ENCODE results near the gene STX2.

Gene STX2

DNA sequence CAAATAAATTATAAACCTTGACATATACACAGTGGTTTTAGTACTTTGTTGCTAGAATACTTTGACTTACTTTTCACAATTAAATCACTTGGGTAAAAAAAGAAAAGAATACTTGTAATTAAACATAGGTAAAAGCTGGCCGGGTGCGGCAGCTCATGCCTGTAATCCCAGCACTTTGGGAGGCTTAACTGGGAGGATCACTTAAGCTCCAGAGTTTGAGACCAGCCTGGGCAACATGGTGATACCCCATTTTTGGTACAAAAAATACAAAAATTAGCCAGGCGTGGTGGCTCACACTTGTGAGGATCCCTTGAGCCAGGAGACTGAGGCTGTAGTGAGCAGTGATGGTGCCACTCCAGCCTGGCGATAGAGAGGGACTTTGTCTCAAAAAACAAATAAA is 7.8 kb downstream of the STX2 start:
- DNase-seq (ENCODE audit: low spot score): no peak

DNA sequence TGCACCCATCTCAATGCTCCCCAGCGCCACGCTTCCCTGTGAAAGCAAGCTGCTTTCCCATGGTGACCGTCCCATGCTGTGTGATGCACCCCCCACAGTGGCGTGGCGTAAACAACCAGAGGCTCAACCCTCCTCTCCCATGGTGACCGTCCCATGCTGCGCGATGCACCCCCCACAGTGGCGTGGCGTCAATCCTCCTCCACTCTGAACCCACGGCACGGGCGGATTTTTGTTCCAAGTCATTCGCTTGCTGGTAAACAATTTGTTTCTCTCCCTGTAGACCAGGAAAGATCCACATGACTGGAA is 8.9 kb downstream of the STX2 start:
- DNase-seq (ENCODE audit: low spot score): no peak

DNA sequence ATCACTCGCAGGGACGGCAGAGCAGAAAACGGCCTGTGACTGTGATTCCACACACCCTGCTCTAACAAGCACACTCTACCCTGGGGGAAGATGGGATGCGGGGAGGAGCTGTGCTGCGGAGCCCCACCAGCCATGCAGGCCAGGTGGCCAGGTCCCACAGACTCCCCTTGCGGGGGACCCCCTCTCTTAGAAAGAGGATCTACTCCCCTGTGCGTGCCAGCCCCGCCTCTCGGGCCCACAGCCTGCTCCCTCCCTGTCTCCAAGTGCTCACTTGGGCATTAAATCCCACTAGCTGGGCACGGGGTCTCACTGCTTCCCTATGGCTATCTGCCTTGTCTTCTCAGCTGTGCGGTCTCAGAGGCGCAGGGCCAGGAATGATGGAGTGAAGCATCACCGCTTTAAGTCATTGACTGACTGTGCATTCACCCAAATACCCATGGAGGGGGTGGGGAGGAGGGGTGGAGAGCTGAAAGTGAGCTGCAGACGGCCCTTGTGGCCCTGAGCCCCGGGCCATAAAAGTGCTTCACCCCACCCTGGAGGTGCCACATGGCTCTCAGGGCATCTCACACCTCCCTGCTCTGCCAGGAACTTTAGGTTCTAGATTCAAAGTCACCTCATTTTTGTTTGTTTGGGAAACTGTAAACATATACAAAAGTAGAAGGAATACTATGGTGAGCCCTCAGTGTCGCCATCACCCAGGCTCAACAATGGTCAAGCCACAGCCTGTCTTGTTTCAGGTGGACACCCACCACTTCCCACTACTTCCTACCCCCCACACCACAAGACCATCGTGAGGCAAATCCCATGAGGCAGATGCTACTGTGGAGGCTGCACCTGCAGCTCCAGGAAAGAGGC is 9.4 kb downstream of the STX2 start:
- DNase-seq (ENCODE audit: low spot score): no peak

DNA sequence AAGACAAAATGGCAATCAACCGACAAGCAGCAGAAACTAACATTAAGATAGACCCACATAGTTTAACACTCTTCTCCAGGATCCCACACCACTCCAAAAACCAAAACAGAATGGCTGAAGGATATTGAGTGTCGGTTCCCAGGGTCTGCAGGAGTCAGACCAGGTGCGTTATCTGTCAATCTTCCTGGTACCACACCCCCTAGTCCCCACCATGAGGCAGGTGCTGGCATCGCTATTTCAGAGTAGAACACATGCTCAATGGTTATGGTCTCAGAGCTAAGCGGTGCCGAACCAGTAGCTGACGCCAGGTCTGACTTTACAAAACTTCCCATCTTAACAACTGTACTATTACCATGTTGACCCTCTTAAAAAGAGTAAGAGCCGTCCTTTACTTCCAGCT is 10.2 kb downstream of the STX2 start:
- DNase-seq (ENCODE audit: low spot score): no peak

DNA sequence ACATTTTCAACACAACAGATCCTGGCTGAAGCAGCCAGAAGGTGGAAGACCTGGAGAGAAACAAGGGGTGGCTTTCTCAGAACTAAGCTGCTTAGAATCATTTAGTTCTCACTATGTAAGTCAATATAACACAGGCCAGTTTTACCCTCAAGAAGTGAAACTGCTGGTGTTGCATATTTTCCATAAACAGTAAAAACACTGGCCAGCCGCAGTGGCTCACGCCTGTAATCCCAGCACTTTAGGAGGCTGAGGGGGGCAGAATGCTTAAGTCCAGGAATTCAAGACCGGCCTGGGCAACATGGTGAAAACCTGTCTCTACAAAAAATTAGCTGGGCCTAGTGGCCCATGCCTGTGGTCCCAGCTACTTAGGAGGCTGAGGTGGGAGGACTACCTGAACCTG is 11.6 kb downstream of the STX2 start:
- no peak for DNase-seq (ENCODE audit: low spot score)

DNA sequence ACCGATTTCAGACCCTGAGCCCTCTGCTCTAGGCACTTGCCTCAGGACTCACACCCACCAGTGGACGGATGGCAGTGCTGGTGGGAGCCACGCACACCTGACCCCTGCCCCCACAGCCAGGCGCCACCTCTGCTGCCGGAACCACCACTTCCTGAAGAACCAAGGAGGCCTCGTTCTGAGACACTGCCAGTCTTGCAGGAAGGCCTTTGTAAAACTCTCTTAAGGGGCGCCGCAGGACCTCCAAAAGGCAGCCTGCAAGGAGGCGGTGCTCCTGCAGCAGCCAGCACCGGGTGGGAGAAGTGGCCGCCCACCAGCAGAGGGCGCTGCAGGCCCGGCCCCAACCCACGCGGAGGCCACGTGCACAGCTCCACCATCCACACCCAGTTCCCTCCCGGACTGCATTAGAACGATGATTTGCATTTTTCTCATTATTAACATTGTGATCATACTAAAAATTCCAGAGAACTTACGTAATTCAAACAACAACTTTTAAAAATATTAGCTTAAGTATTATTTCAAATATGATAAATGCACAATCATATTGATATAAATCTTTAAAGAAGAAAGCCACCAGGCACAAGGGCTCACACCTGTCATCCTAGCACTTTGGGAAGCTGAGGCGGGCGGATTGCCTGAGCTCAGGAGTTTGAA is 12.8 kb downstream of the STX2 start:
- DNase-seq (ENCODE audit: low spot score): peak; percentile 92

DNA sequence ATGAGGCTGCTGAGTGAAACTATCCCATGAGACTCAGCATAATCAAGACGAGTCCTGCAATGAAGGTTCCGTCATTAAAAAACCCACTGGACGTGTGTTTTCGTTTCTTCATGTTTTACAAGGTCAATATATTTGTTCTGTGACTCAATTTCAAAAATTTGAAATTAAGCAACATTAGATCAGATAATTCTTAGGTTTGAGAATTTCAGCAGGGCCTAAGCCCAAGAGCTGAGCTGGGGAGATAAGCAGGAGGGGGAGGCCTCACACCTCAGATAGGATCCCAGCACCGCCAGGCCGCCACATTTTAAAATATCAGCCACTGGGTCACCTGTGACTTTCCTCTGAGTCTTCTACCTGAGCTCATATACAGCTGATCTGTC is 13.3 kb downstream of the STX2 start:
- no peak for DNase-seq (ENCODE audit: low spot score)

DNA sequence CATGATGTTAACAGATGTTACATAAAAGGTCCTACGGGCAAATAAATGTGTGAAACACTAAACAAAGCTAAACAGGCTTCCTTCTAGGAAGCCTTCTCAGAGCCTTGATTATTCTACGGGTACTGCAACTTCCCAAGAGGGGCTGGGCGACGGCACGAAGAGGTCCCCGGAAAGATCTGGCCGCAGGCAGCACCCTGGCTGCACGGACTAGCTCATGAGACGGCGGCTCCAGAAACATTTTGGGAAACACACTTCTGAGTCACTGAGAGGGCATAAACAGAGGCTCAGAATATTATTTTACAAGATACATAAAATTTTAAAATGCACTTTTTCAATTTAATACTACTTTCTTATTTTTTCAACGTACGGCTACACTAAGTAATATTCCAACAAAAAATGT is 19.4 kb downstream of the STX2 start:
- DNase-seq (ENCODE audit: low spot score): no peak

DNA sequence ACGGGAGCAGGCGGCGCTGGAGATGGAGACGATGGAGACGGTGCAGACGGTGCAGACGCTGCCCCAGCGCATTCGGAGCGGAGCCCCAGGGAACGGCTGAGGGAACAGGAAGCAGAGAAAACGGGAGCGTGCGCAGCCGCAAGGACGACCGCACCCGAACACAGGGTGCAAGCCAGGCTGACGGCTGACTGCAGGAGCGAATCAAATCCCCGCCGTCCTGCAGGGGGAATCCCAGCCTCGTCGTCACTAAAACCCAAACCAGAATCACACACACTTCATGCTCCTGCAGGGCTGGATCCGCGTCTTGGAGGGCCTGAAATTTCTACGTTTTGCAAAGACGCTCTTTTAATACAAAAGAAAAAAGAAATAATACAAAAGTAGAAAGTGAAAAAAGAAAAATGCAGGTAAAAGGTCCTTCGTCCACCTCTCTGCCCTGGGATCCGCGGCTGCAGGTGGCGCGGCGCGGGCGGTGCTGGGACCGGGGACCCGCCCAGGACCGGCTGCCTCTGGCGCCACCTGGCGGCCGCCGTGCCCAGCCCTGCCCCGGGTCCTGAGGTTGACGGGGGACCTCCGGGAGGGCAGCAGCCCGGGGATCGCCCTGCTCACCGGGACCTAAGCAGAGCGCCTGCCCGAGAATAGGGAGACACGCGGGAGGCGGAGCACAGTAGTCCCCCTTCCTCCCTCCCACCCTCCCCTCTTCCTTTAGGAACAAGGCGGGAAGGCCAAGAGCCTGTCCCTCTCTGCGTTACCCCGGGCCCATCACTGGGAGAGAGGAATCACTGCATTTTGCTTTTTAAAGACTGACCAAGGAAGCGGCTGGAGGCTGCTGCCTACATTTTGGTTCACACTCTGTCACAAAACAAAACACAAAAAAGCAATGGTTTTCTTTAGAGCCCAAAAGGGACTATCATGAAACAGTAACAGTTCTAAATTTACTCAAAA is 20.1 kb downstream of the STX2 start:
- DNase-seq (ENCODE audit: low spot score): peak; percentile 83

DNA sequence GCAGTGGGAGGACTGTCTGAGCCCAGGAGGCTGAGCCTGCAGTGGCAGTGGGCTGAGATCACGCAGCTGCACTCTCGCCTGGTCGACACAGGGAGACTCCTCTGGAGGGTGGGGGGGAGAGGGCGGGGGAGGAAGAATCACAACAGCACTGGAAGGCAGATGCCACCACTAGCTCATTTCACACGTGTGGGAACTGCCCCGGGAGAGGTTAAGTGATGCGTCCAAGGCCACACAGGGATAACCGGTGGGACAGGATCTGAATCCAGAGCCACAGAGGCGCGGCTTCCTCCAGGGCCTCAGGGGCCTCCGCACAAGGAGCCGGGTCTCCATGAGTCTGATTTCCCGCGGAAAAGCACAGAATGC is 20.8 kb downstream of the STX2 start:
- no peak for DNase-seq (ENCODE audit: low spot score)

DNA sequence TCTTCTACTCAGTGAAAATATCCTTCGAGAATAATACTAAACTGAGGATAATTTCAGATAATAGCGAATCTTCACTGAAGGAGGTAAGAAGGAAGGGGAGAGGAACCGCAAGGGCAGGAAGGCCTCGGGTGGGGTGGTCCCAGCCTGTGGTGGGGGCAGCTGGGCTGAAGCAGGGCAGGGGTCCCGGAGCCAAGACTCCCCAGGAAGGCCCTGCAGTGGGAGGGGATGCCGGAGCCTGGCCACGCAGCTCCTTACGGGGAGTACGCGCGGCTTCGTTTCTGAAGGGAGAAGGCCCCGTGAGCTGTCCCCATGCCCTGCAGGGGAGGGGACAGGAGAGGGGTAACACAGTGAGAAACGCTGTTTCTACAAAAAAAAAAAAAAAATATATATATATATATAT is 21.2 kb downstream of the STX2 start:
- no peak for DNase-seq (ENCODE audit: low spot score)

DNA sequence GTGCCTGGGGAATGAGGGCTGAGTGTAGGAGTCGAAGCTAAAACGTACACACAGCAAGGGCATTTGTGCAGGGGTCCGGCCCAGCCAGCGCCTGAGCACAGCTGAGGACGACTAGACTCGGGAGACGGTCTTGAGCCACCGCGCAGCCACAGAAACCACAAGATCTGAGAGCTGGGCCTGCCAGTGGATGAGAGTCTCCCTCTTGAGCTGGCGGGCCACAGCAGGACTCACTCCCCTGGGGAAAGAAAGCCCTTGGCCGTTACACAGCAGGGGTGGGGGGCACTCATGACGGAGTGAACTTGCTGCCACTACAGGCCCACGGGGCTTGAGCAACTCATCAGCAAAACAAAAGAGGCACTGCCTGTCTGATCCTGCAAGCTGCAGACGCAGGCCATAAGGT is 23.0 kb downstream of the STX2 start:
- DNase-seq (ENCODE audit: low spot score): no peak

DNA sequence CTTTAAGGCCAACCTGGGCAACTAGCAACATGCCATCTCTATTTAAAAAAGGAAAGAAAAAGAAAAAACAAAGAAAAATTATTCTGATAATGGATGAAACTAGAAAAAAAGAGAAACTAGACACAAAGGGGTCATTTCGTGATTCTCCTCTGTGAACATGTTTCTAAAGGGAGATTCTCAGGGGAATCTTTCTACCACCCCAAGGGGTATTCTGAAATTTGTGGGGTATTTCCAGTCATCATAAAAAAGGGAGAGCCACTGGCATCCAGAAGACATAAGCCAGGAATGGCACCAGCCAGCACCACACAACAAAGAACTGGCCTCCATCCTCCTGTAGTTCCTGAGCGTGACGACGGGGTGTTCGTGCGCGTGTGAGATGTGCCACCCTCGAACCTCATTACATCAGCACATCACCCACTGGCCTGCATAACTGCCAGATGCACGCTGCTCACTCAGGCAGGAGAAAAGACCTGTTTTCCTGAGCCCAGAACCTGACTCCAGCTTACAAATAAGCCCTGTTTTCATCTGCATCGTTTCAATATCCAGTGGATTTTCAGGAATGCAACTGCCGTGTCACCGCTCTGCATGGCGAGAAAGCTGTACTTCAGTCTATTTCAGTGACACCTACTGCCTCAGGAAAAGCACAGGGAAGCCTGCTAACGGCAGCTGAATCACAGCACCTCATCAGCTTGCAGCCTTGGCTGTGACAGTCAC is 23.9 kb downstream of the STX2 start:
- no peak for DNase-seq (ENCODE audit: low spot score)

DNA sequence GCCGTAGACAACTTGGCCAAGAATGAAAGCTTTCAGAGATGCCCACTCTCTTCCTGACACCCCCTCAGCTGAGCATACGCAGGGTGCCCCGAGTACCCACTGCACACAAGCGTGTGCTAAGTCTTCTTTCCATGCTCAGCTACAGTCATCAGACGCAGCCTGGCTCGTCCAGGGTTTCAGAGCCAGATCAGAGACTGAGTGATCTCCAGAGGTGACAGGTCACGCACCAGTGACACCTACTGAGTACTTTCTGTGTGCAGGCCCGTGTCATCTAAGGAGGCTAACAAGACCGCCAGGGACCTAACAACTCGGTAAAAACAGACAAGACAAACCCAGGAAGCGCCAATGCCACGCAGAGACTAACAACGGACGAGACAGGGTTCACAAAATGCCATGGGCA is 25.1 kb downstream of the STX2 start:
- no peak for DNase-seq (ENCODE audit: low spot score)

DNA sequence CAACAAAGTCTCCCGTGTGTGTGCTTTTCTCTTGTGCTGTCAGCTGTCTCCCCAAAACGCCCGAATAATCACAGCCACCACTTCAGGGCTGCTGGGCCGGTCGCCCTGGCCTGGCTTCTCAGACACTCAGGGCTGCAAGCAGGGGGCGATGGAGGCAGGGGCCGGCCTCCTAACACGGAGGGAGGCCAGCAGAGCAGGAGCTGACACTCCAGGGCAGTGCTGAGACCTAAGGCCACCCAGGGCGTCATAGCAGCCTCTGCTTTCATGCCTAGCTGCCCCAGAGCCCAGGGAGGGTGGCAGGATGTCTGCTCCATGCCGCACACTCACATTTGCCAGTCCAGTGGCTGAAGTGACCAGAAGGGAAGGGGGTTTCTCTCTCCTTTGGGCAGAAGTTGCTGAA is 25.6 kb downstream of the STX2 start:
- DNase-seq (ENCODE audit: low spot score): no peak

DNA sequence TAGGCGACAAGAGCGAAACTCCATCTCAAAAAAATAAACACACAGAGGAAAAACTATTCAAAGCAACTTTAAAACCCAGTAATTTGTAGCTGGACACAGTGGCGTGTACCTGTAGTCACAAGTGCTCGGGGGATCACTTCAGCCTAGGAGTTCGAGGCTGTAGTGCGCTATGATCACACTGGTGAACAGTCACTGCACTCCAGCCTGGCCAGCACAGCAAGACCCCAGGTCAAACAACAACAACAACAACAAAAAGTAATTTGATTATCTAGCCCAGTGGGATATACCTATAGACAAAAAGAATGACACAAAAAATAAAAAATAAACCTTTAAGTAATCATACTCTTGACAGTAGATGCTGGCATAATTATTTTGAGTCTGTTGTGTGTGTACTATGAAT is 29.3 kb downstream of the STX2 start:
- no peak for DNase-seq (ENCODE audit: low spot score)

DNA sequence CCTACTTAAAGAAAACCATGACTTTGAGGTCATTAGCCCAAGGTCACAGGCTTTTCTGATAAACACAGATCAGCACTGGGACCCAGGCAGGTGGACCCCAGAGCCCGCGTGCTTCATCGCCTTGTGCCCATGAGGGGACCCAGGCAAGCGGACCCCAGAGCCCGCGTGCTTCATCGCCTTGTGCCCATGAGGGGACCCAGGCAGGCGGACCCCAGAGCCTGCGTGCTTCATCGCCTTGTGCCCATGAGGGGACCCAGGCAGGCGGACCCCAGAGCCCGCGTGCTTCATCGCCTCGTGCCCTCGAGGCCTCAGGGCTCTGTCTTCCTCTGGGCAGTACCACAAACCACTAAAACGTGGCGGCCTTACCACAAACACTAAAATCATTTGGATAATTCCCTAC is 31.7 kb downstream of the STX2 start:
- DNase-seq (ENCODE audit: low spot score): no peak

DNA sequence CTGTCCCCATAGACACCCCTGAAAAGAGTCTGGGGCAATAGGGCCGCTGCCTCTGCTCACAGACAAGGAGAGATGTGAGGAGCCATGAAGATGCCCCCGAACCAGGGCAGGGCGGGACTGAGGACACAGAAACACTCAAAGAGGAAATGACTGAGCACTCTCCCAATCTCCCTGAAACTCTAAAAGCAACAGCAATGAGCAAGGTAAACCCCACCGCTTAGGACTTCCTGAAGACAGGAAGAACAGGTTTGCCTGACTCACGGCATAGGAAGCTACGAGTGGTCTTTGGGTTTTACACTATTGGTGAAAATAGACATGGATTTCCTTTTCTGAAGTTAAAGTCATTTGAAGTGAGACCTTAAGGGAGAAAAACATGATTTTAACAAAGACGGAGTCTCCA is 32.5 kb downstream of the STX2 start:
- no peak for DNase-seq (ENCODE audit: low spot score)

DNA sequence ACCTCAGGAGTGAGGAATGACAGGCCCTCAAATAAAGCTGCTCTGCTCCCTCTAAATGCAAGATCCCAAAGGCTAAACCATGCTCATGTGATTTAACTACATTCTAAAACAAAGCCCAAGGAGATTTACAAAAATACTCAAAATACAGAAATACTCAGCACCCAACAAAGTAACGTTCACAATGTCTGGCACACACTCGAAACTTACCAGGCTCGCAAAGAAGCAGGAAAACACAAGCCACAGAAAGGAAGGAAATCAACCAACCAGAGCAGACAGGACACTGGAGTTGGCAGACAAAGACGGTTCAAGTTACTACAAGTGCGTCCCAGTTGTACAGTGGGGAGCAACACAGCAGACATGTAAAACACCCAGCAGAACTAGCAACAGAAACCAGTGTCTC is 33.4 kb downstream of the STX2 start:
- no peak for DNase-seq (ENCODE audit: low spot score)

DNA sequence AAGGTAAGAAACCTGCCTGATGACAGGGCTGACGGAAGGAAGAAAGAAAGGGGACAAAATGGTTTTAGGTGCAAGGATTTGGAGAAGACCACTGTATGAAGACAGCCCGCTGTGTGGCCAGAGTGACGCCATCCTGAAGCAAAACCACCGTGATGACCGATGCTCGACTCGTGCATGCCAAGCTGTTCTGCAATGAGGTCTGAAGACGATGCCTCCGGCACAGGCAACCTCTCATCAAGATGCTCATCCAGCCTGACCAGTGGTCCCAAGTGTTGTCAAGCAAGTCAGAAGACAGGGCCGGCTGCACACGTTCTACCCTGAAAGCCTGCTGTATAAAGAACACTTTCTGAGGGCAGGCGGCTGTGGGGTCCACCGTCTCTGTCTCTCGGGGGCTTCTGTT is 34.8 kb downstream of the STX2 start:
- no peak for DNase-seq (ENCODE audit: low spot score)

DNA sequence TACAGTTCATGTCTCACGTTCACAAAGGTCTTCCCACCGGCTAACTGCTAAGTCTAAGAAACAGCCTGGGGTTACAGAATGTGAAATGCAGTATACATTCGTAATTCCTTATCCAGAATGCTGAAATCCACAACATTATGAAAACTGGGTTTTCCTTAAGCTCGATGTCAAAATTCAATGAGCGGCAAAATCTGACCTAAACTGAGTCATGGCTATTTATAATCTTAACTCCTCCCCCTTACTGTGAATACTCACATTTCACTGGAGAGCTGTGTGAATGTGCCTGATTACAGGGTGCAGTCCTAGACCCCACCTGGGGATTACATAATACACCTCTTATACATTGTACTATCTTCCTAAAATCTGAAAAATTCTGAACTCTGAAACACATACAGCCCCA is 35.3 kb downstream of the STX2 start:
- DNase-seq (ENCODE audit: low spot score): peak; percentile 29

DNA sequence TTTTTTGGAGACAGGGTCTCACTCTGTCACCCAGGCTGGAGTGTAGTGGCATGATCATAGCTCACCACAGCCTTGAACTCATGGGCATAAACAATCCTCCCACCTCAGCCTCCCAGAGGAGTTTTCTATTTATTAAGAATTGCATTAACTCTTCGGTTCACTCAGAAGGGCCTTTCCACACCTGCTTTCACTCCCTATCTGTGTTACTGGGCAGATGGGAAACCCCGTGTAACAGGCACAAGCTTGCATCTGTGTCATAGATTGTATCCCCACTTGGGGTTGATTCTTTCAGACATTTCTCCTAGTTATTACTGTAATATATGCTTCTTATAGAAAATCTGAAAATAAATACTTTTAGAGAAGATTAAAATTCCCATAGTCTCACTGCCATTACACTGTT is 38.7 kb downstream of the STX2 start:
- no peak for DNase-seq (ENCODE audit: low spot score)

DNA sequence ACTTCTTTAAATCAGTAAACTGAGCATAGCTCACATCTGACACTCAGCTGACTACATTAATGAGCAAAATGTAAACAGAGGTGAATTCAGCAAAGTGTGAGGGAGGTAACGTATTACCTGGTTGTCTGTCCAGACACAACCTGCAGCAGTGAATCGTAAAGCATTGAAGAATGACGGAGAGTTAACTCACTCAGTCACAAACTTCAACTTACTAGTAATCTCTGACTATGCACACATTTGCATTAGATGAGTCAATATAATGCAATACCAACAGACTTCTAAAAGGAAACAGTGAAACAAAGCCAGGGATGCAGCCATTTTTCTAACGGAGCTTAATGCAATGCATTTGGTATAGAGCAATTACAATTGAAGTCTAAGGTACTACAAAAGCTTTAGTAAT is 40.0 kb downstream of the STX2 start:
- DNase-seq (ENCODE audit: low spot score): no peak
